NCI-H146 treated with DMSO at 0.1 percent for 48 hours (cell line): ENCODE measurements around the gene SORCS2.
"Not testable (repeated sequence)": the region's sequence is repeated elsewhere in the genome, so short reads cannot be mapped to it uniquely, and the experiment has no call there.

Source experiments
- DNase-seq: peaks from one replicate; lab custom pipeline; 2025; ENCODE audit not compliant: unreplicated experiment; lab: John Stamatoyannopoulos, UW

The SORCS2 gene

DNA sequence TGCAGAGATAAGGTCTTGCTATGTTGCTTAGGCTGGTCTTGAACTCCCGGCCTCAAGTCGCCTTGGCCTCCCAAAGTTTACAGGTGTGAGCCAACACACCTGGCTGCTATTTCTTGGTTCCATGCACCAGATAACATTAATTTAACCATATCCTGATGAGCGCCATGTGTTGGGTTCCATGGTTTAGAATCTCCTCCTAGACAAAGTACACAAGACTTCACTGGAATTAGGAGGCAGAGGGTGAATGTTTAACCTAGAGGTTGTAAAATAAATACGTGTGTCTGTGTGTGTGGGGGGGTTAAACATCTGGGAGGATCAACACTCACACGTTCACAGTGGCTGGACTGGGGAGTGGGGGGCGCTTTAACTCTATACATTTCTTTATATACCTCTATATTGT is 32.4 kb upstream of the SORCS2 start:
- DNase-seq = no peak

DNA sequence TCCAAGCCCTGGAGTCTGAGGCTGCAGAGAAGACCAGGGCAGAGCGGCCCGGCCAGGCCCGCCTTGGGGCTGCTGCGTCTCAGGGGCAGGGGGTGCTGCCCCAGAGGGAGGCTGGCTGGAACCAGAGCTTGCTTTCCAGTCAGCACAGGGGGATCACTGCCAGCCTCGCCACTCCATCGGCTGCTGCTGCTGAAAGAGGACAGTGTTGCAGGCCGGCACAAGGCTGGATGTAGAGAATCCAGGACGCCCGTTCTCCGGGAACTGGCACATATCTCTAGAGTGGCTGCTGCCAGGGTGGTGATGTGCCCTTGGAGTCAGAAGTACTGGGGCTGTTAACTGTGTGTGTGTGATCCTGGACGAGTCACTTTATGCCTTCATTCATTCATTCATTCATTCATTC is 31.9 kb upstream of the SORCS2 start:
- DNase-seq = no peak

DNA sequence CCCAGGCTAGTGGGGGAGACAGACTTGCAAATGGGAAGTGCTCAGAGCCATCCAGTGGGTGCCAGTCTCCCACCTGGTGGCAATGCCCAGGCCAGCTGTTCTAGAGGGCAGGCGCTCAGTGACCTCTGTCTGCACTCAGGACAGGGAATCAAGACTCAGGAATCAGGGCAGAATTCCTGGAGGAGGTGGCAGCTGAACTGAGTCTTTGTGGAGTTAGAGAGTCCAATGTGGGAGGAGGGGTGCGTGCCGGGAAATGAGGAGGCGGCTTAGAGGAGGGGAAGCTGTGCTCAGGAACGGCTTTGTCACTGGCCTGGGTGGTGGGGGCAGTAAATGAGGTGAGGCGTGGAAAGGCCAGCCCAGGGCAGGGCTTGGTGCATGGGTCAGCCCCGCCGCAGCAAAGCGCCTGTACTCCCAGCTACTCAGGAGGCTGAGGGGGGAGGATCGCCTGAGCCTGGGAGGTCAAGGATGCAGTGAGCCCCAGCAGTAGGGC is 31.3 kb upstream of the SORCS2 start:
- DNase-seq = no peak

- DNase-seq = no peak
These were observed 30.6 kb upstream of the SORCS2 start for GRCh38 chr4:7161721-7162214.

GRCh38 chr4:7165056-7165873 is 27.1 kb upstream of the SORCS2 start:
- DNase-seq = not testable (repeated sequence)

- DNase-seq = no peak
These were observed 26.5 kb upstream of the SORCS2 start for GRCh38 chr4:7165874-7166201.

DNA sequence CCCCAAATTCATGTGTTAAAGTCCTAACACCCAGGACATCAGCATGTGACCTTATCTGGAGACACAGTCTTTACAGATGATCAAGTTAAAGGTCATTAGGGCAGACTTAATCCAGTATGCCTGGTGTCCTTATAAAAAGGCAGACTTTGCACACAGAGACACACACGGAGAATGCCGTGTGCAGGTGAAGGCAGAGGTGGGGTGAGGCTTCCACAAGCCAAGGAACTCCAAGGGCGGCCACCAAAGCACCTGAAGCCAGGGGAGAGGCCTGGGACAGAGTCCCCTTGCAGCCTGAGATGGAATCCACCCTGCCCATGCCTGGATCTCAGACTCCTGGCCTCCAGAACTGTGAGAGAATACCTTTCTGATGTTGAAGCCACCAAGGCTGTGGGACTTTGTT is 26.1 kb upstream of the SORCS2 start:
- no peak for DNase-seq

GRCh38 chr4:7166981-7167700 is 25.2 kb upstream of the SORCS2 start:
- no peak for DNase-seq

GRCh38 chr4:7167706-7168105 is 24.6 kb upstream of the SORCS2 start:
- DNase-seq = no peak

DNA sequence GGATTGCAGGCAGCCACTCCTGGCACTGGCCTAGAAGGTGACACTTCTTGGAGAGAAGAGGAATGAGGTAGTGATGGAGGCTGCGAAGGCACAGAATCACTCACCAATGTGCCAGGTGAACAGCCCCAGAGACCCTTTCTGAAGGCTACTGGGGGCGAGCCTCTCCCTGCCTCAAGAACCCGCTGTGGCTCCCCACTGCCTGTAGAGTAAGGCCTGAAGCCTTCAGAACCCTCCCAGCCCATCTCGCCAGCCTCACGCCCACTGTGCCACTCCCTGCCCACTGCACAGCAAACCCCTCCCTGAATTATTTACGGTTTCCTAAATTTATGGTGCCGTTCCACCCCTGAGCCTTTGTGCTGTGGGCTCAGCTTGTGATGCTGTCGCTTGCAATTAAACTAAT is 24.2 kb upstream of the SORCS2 start:
- DNase-seq = no peak

GRCh38 chr4:7169134-7169533 is 23.2 kb upstream of the SORCS2 start:
- DNase-seq = no peak

GRCh38 chr4:7170012-7170411 is 22.3 kb upstream of the SORCS2 start:
- DNase-seq = no peak

DNA sequence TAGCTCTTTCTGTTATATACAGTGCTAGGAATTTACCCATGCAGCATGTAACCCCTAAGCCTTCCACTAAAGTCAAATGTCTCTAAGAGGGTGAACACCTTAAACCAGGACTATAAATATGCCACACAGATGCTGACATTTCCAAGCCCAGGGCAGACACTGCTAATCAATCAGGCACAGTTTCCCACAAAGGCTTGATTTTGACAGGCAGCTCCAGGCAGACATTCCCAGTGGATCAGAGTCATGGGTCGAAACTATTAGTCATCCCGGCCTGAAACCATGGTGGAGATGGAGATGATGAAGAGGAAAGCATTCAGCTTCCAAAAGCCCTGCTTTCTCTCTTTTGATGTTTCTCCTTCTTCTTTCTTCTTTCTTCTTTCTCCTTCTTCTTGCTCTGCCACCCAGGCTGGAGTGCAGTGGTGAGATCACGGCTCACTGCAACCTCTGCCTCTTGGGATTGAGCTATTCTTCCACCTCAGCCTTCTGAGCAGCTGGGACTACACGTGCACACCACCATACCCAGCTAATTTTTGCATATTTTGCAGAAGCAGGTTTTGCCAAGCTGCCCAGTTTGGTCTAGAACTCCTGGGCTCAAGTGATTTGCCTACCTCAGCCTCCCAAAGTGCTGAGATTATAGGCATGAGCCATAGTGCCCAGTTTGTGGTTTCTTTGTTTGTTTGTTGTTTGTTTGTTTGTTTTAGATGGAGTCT is 21.0 kb upstream of the SORCS2 start:
- no peak for DNase-seq

DNA sequence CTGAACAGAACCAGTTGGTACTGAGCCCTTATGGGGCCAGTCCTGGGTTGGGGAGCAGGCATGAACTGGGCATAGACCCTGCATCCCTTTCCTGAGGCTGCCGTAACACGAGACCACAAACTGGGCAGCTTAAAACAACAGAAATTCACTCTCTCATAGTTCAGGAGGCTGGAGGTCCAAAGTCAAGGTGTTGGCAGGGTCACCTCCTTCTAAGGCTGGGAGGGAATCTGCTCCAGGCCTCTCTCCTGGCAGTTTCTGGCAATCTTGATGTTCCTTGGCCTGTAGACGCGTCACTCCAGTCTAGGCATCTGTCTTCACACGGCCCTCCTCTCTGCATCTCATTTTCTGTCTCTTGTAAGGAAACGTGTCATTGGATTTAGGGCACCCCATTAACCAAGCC is 19.8 kb upstream of the SORCS2 start:
- no peak for DNase-seq

DNA sequence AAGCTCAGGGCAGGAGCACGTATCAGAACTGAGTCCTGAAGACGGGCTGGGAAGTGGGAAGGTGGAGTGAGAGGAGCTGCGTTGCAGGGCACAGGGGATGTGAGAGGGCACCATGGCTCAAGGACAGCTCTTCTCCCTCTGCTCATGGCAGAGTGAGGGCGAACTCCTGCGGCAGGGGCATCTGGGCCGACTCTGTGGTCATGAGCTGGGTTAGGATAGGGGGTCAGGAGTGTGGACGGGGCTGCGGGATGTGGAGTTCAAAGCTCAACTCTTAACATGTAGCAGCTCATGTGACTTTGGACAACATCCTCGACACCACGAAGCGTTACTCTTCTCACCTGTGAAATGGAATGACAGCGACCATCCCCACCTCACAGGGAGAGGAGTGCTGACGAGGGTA is 19.4 kb upstream of the SORCS2 start:
- DNase-seq = no peak

DNA sequence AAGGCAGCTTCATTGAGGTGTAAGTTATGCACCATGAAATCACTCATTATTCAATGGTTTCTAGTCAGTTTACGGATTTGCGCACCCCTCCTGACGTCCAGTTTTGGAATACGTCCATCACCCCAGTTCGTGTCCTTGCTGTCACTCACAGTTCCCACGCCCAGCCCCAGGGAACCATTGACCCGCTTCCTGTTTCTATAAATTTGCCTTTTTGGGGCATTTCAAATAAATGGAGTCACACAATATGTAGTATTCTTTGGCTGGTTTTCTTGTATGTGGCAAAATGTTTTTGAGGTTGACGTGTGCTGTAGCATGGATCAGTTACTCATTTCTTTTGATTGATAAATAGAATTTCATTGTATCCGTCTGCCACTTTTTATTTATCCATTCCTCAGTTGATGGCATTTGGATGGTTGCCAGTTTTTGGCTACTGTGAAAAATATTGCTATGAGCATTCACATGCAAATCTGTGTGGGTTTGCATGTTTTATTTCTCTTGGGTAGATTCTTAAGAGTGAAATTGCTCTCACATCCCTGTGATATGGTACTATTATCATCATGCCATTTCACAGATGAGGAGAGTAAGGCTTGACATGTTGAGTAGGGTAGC is 18.4 kb upstream of the SORCS2 start:
- DNase-seq = no peak

DNA sequence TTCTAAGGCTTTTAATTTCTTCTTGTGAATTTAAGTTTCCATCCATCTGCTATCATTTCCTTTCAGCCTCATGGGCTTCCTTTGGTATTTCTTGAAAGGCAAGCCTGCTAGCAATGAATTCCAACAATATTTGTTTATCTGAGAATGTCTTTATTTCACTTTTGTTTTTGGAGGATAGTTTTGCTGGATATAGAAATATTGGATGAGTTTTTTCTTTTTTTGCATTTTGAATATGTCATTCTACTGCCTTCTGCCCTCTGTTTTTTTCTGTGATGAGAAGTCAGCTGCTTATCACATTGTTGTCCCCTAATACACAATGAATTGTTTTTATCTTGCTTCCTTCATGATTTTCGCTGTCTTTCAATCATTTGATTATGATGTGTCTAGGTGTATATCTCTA is 13.2 kb upstream of the SORCS2 start:
- DNase-seq = no peak

DNA sequence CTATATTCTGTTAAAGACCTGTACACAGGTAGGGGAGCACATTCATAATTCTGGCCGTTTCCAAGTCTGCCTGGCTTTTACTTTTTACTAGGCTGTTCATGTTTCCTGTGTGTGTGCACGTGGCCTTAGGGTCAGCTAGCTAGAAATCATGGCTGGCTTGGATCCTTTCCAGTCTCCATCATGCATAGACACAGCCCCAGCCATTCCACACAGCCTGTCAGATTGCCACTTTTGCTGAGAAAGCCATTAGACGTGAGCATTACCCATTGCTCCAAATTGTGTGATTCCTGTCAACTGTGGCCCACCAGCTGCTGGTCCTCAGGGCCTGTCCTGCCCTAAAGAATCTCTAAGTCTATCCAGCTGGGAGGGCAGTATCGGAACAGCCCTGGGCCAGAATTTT is 11.4 kb upstream of the SORCS2 start:
- no peak for DNase-seq

DNA sequence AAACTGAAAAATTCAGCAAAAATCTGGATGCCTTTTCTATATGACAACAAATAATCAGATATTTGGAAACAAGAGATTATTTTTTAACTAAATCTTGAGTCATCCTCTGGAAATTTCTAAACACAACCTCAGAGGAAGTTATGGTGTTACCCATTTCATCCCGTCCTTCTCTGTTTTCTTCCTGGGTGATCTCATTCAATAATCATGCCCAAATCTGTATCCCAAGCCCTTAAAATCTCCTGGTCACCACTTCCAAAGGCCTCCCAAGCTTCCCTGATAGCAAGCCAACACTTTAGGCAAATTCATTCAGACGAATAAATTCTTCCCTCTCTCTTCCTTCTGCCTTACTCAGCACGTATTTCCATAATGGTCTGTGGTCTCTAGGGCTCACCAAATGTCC is 9.7 kb upstream of the SORCS2 start:
- no peak for DNase-seq

- no peak for DNase-seq
These were observed 9.2 kb upstream of the SORCS2 start for GRCh38 chr4:7183161-7183560.

DNA sequence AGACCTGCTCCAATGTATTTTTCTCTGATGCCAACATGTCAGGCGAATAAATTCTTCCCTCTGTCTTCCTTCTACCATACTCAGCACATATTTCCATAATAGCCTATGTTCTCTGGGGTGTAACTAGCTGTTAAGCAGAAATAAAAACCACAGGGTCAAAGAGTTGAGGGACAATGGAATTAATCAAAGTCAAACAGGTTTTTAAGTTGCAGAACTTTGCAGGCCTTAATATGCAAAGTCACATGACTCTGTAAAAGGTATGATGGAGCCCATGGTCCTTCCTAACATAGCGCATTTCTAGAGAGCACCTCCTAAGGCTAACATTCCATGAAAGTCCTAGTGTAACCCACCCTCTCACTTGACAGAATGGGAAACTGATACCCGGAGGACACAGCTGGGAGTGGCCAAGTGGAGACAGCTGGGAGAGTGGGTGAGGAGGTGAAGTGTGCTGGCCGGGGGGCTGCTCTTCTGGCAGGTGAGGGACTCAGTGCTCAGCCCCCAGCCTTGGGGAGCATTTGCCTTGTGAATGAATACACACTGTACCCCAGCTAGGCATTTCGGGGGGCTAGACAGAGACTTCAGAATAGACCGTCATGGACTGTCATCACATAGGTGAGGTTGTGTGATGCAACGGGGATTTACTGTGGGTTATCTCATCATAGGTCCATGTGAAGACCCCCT is 8.4 kb upstream of the SORCS2 start:
- no peak for DNase-seq
